ENCODE measurements around the gene REV3L.

Gene REV3L

DNA sequence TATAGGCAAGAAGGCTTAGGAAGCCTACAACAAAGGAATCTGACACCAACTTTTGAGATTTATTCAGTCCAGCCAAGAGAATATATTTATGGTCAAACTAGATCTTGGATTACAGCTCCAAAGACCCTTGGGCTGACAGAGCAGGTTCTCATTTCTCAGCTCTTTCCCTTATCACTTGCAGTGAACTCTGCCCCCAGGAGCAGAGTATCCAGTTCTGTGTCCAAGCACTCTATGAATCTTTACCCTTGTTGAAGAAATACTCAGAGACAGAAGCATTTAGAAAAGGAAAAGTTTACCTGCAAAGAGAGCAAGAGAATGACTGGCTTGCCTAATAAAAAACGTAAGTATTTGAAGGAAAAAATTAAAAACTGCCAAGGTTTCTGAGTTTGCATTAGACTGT is 205.2 kb downstream of the REV3L start:
- no peak overlapping the region for H3K27ac ChIP-seq (ENCODE audit: low read depth, low read length, severe bottlenecking)
- 100% methylated on average over 1 of the region's 1 CpG for WGBS, 2 experiments (ENCODE audit: insufficient coverage in 2 of 2)
- no peak overlapping the region for H3K4me3 ChIP-seq (ENCODE audit: extremely low read depth, insufficient read depth, low read length, poor library complexity, severe bottlenecking)
- no peaks in the 10 kb centered on the region for H3K9me3 ChIP-seq (ENCODE audit: control insufficient read depth, low read length)
- H3K4me1 ChIP-seq (ENCODE audit: control insufficient read depth, insufficient read depth, low read length, poor library complexity, severe bottlenecking): no peaks in the 10 kb centered on the region
- peaks cover 80% of the 10 kb centered on the region for H3K36me3 ChIP-seq (ENCODE audit: control insufficient read depth, insufficient read depth, low read length)

DNA sequence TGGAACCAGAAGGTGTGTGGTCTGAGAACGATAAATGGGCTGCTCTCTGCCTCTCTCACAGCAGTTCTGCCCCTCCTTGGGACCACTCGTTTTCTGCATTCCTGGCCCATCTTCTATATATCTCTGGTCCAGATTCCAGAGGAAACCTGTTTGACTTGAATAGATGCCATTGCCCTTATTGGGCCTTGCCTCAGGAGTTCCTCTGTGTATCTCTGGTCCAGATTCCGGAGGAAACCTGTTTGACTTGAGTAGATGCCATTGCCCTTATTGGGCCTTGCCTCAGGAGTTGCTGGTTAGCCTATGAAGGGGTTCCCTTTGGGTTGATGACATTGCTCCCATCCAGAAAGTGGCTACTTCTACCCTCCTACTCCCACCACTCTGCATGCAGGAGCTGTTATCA is 206.3 kb downstream of the REV3L start:
- H3K4me3 ChIP-seq (ENCODE audit: extremely low read depth, insufficient read depth, low read length, poor library complexity, severe bottlenecking): no peak overlapping the region
- peaks cover 74% of the 10 kb centered on the region for H3K36me3 ChIP-seq (ENCODE audit: control insufficient read depth, insufficient read depth, low read length)
- H3K4me1 ChIP-seq (ENCODE audit: control insufficient read depth, insufficient read depth, low read length, poor library complexity, severe bottlenecking): no peaks in the 10 kb centered on the region
- H3K9me3 ChIP-seq (ENCODE audit: control insufficient read depth, low read length): no peaks in the 10 kb centered on the region
- WGBS, 2 experiments (ENCODE audit: insufficient coverage in 2 of 2): 93 to 95% methylated on average over 3 of the region's 3 CpGs
- H3K27ac ChIP-seq (ENCODE audit: low read depth, low read length, severe bottlenecking): no peak overlapping the region

DNA sequence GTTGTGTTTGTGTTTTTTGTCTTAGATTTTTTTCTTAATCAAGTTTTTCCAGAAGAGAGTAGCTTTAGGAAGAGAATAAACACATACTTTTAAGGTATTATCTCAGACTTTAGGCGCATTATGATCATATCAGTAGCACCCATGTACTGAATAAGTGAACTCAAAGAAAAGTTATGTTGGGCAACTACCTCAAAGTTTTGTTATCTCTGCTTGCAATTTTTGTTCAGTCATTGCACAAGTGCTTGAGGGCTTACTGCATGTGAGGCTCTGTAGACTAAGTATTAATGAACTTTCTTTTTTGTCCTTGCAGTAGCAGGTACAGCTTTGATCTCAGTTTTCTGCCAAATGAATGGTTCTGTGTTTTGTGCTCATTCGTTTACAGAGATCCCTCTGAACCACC is 206.7 kb downstream of the REV3L start:
- Histone ChIP-seq H3K9me3 (ENCODE audit: control insufficient read depth, low read length) (no peaks in the 10 kb centered on the region), H3K36me3 (ENCODE audit: control insufficient read depth, insufficient read depth, low read length) (peaks cover 74% of the 10 kb centered on the region), H3K4me1 (ENCODE audit: control insufficient read depth, insufficient read depth, low read length, poor library complexity, severe bottlenecking) (no peaks in the 10 kb centered on the region), H3K4me3 (ENCODE audit: extremely low read depth, insufficient read depth, low read length, poor library complexity, severe bottlenecking) (no peak overlapping the region), H3K27ac (ENCODE audit: low read depth, low read length, severe bottlenecking) (no peak overlapping the region)
- 94 to 100% methylated on average over 1 to 2 of the region's 2 CpGs for WGBS, 2 experiments (ENCODE audit: insufficient coverage in 2 of 2)

DNA sequence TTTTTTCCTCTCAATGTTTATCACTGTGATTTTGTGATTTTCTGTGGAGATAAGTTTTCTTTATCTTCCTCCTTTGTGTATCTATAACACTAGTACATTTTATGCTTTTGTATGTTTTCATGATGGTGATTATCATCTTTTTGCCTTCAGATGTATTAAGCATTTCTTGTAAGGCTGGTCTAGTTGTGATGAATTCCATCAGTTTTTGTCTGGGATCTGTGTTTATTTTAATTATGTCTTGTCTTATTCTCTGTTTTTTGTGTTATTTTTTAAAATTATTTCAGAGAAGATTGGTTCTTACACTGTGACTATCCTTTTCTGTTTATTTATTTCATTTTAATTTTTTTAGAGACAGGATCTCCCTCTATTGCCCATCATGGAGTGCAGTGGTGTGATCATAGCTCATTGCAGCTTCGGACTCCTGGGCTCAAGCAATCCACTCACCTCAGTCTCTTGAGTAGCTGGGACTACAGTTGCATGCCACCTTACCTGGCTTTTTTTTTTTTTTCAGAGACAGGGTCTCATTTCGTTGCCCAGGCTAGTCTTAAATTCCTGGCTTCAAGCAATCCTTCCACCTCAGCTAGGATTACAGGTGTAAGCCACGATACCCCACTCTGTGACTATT is 208.3 kb downstream of the REV3L start:
- Histone ChIP-seq H3K4me1 (ENCODE audit: control insufficient read depth, insufficient read depth, low read length, poor library complexity, severe bottlenecking) (no peaks in the 10 kb centered on the region), H3K27ac (ENCODE audit: low read depth, low read length, severe bottlenecking) (no peak overlapping the region), H3K36me3 (ENCODE audit: control insufficient read depth, insufficient read depth, low read length) (peaks cover 71% of the 10 kb centered on the region), H3K9me3 (ENCODE audit: control insufficient read depth, low read length) (no peaks in the 10 kb centered on the region), H3K4me3 (ENCODE audit: extremely low read depth, insufficient read depth, low read length, poor library complexity, severe bottlenecking) (no peak overlapping the region)
- WGBS, 2 experiments (ENCODE audit: insufficient coverage in 2 of 2): 100% methylated on average over 1 to 2 of the region's 3 CpGs

DNA sequence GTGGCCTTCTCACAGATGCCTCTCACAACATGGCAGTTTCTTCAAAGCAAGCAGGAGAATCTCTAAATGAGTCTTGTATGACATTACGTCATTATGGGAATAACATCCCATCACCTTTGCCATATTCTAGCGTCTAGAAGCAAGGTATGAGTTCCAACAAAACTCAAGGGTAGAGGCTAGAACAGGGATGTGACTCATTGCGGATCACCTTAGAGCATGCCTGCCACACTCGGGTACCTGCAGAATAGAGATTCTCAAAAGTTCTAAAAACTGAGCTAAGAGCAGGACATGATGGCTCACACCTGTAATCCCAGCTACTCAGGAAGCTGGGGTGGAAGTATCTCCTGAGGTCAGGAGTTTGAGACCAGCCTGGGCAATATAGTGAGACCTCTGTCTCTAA is 212.9 kb downstream of the REV3L start:
- peaks cover 61% of the 10 kb centered on the region for H3K36me3 ChIP-seq (ENCODE audit: control insufficient read depth, insufficient read depth, low read length)
- peaks cover 11% of the 10 kb centered on the region for H3K4me1 ChIP-seq (ENCODE audit: control insufficient read depth, insufficient read depth, low read length, poor library complexity, severe bottlenecking)
- WGBS, 2 experiments (ENCODE audit: insufficient coverage in 2 of 2): 100% methylated on average over 3 to 4 of the region's 4 CpGs
- no peak overlapping the region for H3K4me3 ChIP-seq (ENCODE audit: extremely low read depth, insufficient read depth, low read length, poor library complexity, severe bottlenecking)
- H3K9me3 ChIP-seq (ENCODE audit: control insufficient read depth, low read length): no peaks in the 10 kb centered on the region
- no peak overlapping the region for H3K27ac ChIP-seq (ENCODE audit: low read depth, low read length, severe bottlenecking)

DNA sequence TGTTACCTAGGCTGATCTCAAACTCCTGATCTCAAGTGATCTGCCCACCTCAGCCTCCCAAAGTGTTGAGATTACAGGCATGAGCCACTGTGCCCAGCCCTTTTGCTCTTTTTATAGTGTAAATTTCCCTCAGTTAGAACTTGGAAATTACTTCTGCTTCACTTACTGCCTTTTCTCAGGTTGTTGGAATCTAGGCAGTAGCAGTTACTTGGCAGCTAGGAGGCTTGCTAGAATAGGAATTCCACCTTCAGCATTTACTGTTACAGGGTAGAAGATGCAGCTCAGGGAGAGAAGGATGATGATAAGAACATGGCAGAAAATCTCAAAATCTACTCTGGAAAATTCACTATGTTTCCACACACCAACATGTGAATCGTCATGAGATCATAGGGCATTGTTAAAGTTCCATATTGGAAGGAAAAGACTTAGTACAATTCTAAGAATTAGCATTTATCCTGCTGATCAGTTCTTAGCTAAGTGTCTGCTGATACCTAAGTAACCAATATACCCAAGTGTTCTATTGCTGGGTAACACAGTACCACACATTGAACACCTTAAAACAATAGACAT is 213.5 kb downstream of the REV3L start:
- WGBS, 2 experiments (ENCODE audit: insufficient coverage in 2 of 2): no CpG with 5 or more reads among the region's 1 CpG
- no peaks in the 10 kb centered on the region for H3K9me3 ChIP-seq (ENCODE audit: control insufficient read depth, low read length)
- peaks cover 11% of the 10 kb centered on the region for H3K4me1 ChIP-seq (ENCODE audit: control insufficient read depth, insufficient read depth, low read length, poor library complexity, severe bottlenecking)
- no peak overlapping the region for H3K4me3 ChIP-seq (ENCODE audit: extremely low read depth, insufficient read depth, low read length, poor library complexity, severe bottlenecking)
- peaks cover 62% of the 10 kb centered on the region for H3K36me3 ChIP-seq (ENCODE audit: control insufficient read depth, insufficient read depth, low read length)
- H3K27ac ChIP-seq (ENCODE audit: low read depth, low read length, severe bottlenecking): no peak overlapping the region

DNA sequence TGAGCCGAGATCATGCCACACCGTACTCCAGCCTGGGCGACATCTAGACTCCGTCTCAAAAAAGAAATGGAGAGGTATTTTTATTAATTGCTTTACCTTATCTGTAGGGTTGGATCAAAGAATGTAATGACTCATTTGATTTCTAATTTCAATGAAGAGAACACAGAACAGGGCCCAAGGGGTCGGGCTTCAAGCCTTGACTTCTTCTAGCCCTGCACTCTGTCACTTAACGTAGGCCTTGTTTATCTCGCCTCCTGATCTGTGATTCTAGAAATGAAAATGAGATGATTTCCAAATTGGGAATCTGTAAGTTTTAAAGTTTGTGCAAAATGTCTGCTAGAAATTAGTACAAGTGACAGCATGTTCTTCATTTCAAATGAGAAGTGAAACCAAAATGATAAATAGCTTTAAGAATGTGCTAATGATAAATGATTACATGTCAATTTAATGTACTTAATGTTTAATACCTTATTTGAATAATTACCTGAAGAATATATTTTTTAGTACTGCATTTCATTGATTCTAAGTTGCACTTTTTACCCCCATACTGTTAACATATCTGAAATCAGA is 215.2 kb downstream of the REV3L start:
- no peak overlapping the region for H3K27ac ChIP-seq (ENCODE audit: low read depth, low read length, severe bottlenecking)
- H3K4me1 ChIP-seq (ENCODE audit: control insufficient read depth, insufficient read depth, low read length, poor library complexity, severe bottlenecking): peaks cover 19% of the 10 kb centered on the region
- no peaks in the 10 kb centered on the region for H3K9me3 ChIP-seq (ENCODE audit: control insufficient read depth, low read length)
- 94 to 100% methylated on average over 3 of the region's 7 CpGs for WGBS, 2 experiments (ENCODE audit: insufficient coverage in 2 of 2)
- H3K4me3 ChIP-seq (ENCODE audit: extremely low read depth, insufficient read depth, low read length, poor library complexity, severe bottlenecking): no peak overlapping the region
- peaks cover 52% of the 10 kb centered on the region for H3K36me3 ChIP-seq (ENCODE audit: control insufficient read depth, insufficient read depth, low read length)

DNA sequence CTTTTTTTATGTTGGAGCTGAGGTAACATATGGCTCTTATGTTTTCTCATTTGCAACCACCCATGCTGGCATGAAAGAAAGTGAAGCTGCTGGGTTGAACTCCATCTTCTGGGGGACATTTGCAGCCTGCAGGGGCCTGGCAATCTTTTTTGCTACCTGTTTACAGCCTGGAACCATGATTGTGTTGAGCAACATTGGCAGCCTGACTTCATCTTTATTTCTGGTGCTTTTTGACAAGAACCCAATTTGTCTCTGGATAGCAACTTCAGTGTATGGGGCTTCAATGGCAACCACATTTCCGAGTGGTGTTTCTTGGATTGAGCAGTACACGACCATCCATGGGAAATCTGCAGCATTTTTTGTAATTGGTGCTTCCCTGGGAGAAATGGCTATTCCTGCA is 216.7 kb downstream of the REV3L start:
- Histone ChIP-seq H3K4me1 (ENCODE audit: control insufficient read depth, insufficient read depth, low read length, poor library complexity, severe bottlenecking) (peaks cover 19% of the 10 kb centered on the region), H3K27ac (ENCODE audit: low read depth, low read length, severe bottlenecking) (no peak overlapping the region), H3K4me3 (ENCODE audit: extremely low read depth, insufficient read depth, low read length, poor library complexity, severe bottlenecking) (no peak overlapping the region), H3K36me3 (ENCODE audit: control insufficient read depth, insufficient read depth, low read length) (peaks cover 56% of the 10 kb centered on the region), H3K9me3 (ENCODE audit: control insufficient read depth, low read length) (no peaks in the 10 kb centered on the region)
- 94 to 100% methylated on average over 2 of the region's 2 CpGs for WGBS, 2 experiments (ENCODE audit: insufficient coverage in 2 of 2)

DNA sequence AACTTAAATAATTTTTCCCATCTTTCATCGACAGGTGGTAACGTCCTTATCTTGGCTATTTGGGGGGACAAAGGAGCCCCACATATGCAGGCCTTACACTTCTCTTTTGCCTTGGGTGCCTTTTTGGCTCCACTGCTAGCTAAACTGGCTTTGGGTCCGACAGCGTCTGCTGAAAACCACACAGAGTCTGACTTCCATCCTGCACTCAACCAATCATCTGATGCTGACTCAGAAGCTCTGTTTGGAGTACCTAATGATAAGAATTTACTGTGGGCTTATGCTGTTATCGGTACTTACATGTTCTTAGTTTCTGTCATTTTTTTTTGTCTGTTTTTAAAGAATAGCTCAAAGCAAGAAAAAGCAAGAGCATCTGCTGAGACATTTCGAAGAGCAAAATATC is 217.2 kb downstream of the REV3L start:
- 96 to 100% methylated on average over 3 to 6 of the region's 6 CpGs for WGBS, 2 experiments (ENCODE audit: insufficient coverage in 2 of 2)
- H3K4me3 ChIP-seq (ENCODE audit: extremely low read depth, insufficient read depth, low read length, poor library complexity, severe bottlenecking): no peak overlapping the region
- peaks cover 56% of the 10 kb centered on the region for H3K36me3 ChIP-seq (ENCODE audit: control insufficient read depth, insufficient read depth, low read length)
- no peak overlapping the region for H3K27ac ChIP-seq (ENCODE audit: low read depth, low read length, severe bottlenecking)
- H3K9me3 ChIP-seq (ENCODE audit: control insufficient read depth, low read length): no peaks in the 10 kb centered on the region
- peaks cover 19% of the 10 kb centered on the region for H3K4me1 ChIP-seq (ENCODE audit: control insufficient read depth, insufficient read depth, low read length, poor library complexity, severe bottlenecking)

DNA sequence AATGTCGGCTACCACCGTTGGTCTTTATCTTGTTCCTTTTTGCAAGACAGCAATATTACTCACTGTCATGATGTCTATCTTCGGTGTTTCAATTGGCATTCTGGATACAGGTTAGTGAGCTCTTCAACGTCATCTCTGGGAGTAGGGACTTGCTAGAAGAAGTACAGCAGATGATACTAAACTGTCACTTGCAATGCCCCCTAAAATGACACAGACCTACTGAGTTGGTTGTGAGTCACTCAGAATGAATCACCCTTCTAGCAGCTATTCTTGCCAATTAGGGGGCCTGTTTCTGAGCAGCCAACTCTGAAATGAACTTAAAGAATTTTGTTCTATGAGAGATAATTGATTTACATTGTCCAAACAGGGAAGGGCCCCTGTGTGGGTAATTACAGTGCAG is 219.2 kb downstream of the REV3L start:
- Histone ChIP-seq H3K4me3 (ENCODE audit: extremely low read depth, insufficient read depth, low read length, poor library complexity, severe bottlenecking) (no peak overlapping the region), H3K36me3 (ENCODE audit: control insufficient read depth, insufficient read depth, low read length) (peaks cover 40% of the 10 kb centered on the region), H3K9me3 (ENCODE audit: control insufficient read depth, low read length) (no peaks in the 10 kb centered on the region), H3K27ac (ENCODE audit: low read depth, low read length, severe bottlenecking) (peak overlapping the region; percentile 74), H3K4me1 (ENCODE audit: control insufficient read depth, insufficient read depth, low read length, poor library complexity, severe bottlenecking) (peaks cover 26% of the 10 kb centered on the region)
- WGBS, 2 experiments (ENCODE audit: insufficient coverage in 2 of 2): 71 to 93% methylated on average over 2 of the region's 4 CpGs

DNA sequence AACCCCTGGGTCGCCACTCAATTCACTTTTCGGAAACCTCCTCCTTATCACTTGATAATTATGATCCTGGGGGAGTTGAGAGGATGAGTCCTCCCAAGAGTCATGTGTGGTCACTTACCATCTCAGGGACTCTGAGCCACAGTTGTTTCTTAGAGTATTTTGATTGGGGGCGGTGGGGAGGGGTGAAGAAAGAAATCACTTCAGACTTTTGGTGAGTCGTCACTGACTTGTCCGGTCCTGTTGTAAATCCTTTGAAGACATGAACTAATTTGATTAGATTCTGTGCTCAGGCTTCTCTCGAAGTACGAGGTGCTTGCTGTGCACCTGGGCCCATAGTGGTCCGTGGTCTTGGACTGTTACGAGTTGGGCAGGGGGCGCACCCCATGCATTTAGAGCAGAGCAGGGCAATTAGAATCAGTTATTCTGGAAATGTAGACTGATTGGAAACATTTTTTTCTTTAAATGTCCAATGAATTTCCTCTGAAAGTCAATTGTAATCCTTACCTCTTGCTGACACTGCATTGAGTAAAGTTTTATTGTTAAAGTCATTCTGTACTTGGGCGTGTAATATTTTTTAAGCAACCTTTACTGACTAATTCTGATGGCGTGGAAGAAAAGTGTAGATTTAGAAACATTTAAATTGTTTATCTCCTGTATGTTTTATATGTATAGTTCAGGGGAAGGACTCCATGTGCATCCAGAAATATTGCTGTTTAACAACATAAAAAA is 222.3 kb downstream of the REV3L start:
- WGBS, 2 experiments (ENCODE audit: insufficient coverage in 2 of 2): 95 to 97% methylated on average over 6 of the region's 12 CpGs
- Histone ChIP-seq H3K4me3 (ENCODE audit: extremely low read depth, insufficient read depth, low read length, poor library complexity, severe bottlenecking) (peak overlapping the region; percentile 76), H3K9me3 (ENCODE audit: control insufficient read depth, low read length) (no peaks in the 10 kb centered on the region), H3K27ac (ENCODE audit: low read depth, low read length, severe bottlenecking) (no peak overlapping the region), H3K36me3 (ENCODE audit: control insufficient read depth, insufficient read depth, low read length) (peaks cover 15% of the 10 kb centered on the region), H3K4me1 (ENCODE audit: control insufficient read depth, insufficient read depth, low read length, poor library complexity, severe bottlenecking) (peaks cover 19% of the 10 kb centered on the region)
